H54 (cell line): Measurements from ENCODE around the gene MYH11.
"Not testable (repeated sequence)": the region's sequence is repeated elsewhere in the genome, so short reads cannot be mapped to it uniquely, and the experiment has no call there.

Experiments
- DNase-seq: peaks from one replicate; pipeline ENCODE4 v3.0.0; 2011; ENCODE audit warnings: low spot score, mixed read lengths; ENCODE audit not compliant: insufficient read length
- FAIRE-seq: peaks from 3 replicates; lab custom pipeline; 2011; peaks lifted over from hg19 to GRCh38; lab: Jason Lieb, UNC
- POLR2A ChIP-seq: IDR thresholded peaks from 2 replicates; pipeline ENCODE4 v1.6.1; 2011; ENCODE audit warnings: low read depth, mild to moderate bottlenecking, low read length

Gene MYH11

DNA sequence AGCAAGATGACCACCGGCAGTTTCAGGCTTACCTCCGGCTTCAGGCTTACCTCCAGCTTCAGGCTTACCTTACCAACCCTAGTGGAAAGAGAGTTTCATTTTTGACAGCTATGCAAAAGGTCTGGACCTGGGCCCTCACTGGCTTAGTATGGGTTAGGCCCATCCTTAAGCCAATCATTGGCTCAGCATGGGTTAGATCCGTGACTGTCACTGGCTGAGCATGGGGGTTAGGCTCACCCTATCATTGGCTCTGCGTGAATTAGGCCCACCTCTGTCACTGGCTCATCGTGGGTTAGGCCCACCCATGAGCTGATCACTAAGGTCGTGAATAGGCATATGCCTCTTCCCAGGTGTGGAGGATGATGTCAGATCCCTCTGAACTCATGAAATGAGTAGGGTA, 198.7 kb downstream of the MYH11 start:
- FAIRE-seq (no peak), DNase-seq (no peak)
- no peak for TF ChIP-seq POLR2A

DNA sequence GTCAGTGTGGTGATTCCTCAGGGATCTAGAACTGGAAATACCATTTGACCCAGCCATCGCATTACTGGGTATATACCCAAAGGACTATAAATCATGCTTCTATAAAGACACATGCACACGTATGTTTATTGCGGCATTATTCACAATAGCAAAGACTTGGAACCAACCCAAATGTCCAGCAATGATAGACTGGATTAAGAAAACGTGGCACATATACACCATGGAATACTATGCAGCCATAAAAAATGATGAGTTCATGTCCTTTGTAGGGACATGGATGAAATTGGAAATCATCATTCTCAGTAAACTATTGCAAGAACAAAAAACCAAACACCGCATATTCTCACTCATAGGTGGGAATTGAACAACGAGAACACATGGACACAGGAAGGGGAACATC, 201.3 kb downstream of the MYH11 start:
- DNase-seq, FAIRE-seq: not testable (repeated sequence)

DNA sequence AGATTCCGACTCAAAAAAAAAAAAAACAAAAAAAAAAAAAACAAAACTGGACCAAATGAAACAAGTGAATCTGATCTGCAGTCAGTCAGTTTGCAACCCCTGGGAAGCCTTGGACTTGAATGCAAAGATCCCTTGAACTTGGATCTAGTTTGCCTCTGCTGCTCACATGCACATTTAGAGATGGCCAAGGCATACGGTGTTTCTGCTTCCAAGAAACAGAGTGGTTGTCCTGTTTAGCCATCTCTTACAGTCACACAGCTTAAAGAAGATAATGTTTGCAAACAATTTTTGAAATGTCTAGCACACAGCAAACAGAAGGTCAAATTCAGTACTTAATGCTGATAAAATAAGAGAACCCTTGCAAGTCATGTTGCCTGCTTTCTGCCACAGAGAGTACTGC, 202.2 kb downstream of the MYH11 start:
- no peak for FAIRE-seq
- no peak for DNase-seq

DNA sequence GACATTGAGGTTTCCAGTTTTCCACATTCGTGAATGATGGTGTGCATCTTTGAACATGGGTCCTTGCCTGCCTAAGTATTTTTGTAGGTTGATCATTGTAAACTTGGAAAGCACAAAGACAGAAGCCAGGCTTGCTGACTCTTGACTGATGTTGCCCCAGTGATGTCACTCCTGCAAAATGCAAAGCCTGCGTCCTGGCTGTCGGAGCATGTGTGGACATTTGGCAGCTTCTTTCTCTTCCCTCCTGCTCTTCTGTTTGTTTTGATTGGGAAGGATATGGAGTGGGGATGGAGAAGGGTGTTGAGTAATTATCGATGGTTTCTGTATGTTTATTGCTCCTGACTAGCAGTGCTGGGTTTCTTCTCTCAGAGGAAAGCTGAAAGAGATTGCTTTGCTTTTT, 203.6 kb downstream of the MYH11 start:
- TF ChIP-seq POLR2A, result no peak
- FAIRE-seq (no peak), DNase-seq (peak; percentile 24)

More for the DNA sequence above, 202.2 kb downstream of the MYH11 start:
- no peak for TF ChIP-seq POLR2A
